HUES48 (cell line): ENCODE data around the gene MACROD2.

ENCODE experiments used
- H3K27ac ChIP-seq: one replicate; pipeline ENCODE4 v1.7.0; 2013; ENCODE audit warnings: low read depth, low read length, inconsistent platforms
- H3K27me3 ChIP-seq: 2 replicates; pipeline ENCODE4 v1.6.1; 2013; ENCODE audit warnings: mild to moderate bottlenecking, low read length; ENCODE audit not compliant: control insufficient read depth, insufficient read depth
- H3K36me3 ChIP-seq: 2 replicates; pipeline ENCODE4 v1.6.1; 2013; ENCODE audit warnings: low read length; ENCODE audit not compliant: control insufficient read depth, insufficient read depth
- H3K4me1 ChIP-seq: 2 replicates; pipeline ENCODE4 v1.6.1; 2013; ENCODE audit warnings: mild to moderate bottlenecking, low read length; ENCODE audit not compliant: control insufficient read depth, insufficient read depth
- H3K4me3 ChIP-seq: 2 replicates; pipeline ENCODE4 v1.5.1; 2013; ENCODE audit warnings: mild to moderate bottlenecking, low read depth, low read length
- H3K9ac ChIP-seq: 2 replicates; pipeline ENCODE4 v1.6.1; 2013; ENCODE audit warnings: mild to moderate bottlenecking, low read depth, low read length, moderate library complexity
- H3K9me3 ChIP-seq: 2 replicates; pipeline ENCODE4 v1.6.1; 2013; ENCODE audit warnings: low read length; ENCODE audit not compliant: control insufficient read depth, insufficient read depth

Gene MACROD2

DNA sequence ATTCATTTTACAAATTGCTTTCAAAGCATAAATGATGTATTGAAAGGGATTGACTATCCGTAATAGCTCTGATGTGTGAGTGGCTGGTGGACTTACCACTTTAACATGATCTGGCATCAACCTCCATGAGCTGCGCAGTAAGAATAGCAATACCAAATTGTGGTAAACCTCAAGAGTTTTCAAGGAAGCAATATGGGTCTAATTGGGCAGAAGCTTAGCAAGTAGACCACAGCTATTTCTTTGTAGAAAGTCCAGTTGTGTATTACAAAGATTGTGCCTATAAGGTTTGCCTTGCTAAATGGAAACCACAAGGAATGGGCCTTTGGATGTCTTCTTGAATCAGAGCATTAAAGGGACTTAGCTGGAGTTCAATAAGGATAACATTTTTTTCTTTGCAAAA lies 1841.3 kb downstream of the MACROD2 start:
- Histone ChIP-seq H3K36me3 (no peaks in the 10 kb centered on the region), H3K27ac (no peak overlapping the region), H3K9me3 (no peaks in the 10 kb centered on the region), H3K4me3 (no peak overlapping the region), H3K4me1 (no peaks in the 10 kb centered on the region), H3K9ac (no peak overlapping the region), H3K27me3 (no peaks in the 10 kb centered on the region)

DNA sequence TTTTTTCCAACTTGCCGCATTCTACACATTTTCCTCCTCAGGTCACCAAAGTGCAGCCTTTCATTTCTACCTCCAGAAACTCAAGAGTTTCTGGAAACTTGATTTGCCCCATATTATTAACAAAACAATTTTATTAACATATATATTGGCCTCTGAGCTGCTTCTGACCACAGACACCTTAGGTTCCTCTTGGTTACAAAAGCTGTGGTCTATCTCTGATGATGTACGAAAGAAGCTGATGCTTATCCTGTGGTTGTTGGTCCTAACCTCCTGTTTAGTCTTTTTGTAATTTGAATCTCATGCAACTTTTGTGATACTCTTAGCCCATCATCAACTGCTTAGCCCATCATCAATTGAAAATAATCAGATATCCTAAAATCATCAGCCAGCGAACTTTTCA lies 1842.2 kb downstream of the MACROD2 start:
- Histone ChIP-seq H3K9me3 (no peaks in the 10 kb centered on the region), H3K27ac (no peak overlapping the region), H3K27me3 (no peaks in the 10 kb centered on the region), H3K4me1 (no peaks in the 10 kb centered on the region), H3K36me3 (no peaks in the 10 kb centered on the region), H3K9ac (no peak overlapping the region), H3K4me3 (no peak overlapping the region)

DNA sequence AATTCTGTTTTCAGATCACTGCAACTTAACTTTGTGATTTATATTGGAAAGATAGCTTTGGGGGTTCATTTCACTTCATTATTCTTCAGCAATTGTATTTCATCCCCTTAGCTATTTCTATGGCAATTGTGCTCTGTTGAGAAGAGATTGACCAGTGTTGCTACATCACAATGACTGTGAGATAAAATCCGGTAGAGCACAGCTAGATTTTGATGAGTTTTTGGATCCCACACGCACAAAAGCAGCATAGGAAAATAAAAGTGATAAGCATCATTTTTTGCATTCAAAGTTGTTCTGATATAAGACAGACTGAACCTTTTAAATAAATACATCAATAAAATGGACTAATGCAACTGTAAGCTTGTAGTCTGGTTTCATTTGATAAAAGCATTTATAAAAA lies 1843.2 kb downstream of the MACROD2 start:
- H3K9me3 ChIP-seq: no peaks in the 10 kb centered on the region
- H3K27ac ChIP-seq: no peak overlapping the region
- no peaks in the 10 kb centered on the region for H3K27me3 ChIP-seq
- no peak overlapping the region for H3K9ac ChIP-seq
- H3K36me3 ChIP-seq: no peaks in the 10 kb centered on the region
- no peaks in the 10 kb centered on the region for H3K4me1 ChIP-seq
- no peak overlapping the region for H3K4me3 ChIP-seq

DNA sequence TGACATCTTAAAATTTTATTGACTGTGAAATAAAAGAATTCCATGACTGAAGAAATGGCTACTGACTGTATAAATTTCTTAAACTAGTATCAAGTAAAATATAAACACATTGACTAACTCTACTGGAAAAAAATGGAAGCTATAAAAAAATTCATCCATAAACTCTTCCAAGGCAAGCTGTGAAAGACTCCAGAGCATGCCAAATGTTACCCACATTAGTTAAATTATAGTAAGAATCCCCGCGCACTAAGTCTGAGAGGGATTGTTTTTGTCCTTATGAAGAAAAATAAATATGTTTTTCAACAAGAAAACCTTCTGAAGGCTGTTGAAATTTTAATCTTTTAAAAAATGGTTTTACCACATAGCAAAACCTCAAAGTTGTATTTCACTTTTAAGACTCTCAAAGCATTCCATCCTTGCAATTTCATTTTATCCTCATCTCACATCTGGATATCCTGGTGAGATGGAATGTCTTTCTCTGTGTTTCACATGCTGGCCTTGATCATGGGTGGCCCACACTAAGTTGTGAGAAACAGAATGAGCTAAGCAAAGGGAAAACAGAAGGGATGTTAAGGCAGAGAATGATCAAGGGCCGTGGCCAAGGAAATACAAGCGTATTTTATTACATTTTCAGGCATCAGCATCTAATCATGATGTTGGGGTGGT lies 1845.5 kb downstream of the MACROD2 start:
- Histone ChIP-seq H3K36me3 (no peaks in the 10 kb centered on the region), H3K4me1 (no peaks in the 10 kb centered on the region), H3K4me3 (no peak overlapping the region), H3K27ac (no peak overlapping the region), H3K9me3 (no peaks in the 10 kb centered on the region), H3K9ac (no peak overlapping the region), H3K27me3 (no peaks in the 10 kb centered on the region)

DNA sequence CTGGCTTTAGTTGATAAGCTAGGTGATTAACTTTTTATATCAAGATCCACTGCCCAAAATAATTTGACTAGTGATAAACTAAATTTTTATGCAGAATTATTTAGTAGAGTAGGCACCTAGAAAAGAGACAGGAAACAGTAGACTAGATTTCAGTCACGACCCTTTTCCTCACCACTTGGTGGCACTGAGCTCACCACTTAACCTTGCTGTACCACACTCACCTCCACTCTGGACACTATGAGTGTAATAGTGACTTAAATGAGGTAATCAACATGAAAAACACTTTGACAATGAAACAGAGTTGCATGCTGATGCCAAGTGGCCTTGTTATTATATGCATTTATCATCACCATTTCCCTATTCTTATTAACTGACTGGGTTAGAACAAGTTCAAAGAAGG lies 1847.6 kb downstream of the MACROD2 start:
- no peaks in the 10 kb centered on the region for H3K36me3 ChIP-seq
- no peak overlapping the region for H3K27ac ChIP-seq
- H3K27me3 ChIP-seq: no peaks in the 10 kb centered on the region
- H3K4me3 ChIP-seq: no peak overlapping the region
- no peaks in the 10 kb centered on the region for H3K9me3 ChIP-seq
- no peaks in the 10 kb centered on the region for H3K4me1 ChIP-seq
- H3K9ac ChIP-seq: no peak overlapping the region

DNA sequence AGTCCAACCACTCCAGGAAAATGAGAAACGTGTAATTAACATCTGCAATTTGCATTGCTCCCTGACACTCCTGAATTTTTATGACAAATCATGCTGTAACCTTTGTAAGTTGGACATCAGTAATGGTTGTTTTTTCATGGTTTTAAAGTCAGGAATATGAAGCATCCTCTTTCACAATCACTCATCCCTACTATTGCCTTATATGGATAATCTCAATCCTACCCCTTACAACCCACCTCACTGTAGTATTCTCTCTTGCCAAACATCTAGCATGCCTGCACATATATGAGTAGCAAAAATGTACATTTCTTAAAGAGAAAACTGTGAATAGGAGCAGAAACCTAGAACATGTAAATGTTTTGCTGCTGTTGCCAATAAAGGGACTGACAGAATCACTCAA lies 1848.5 kb downstream of the MACROD2 start:
- H3K4me1 ChIP-seq: 0 out of 2 replicates have a peak, but pooled peaks cover under 1% of the 10 kb centered on the region
- H3K9me3 ChIP-seq: no peaks in the 10 kb centered on the region
- no peak overlapping the region for H3K27ac ChIP-seq
- H3K27me3 ChIP-seq: no peaks in the 10 kb centered on the region
- H3K9ac ChIP-seq: no peak overlapping the region
- H3K4me3 ChIP-seq: no peak overlapping the region
- H3K36me3 ChIP-seq: no peaks in the 10 kb centered on the region

DNA sequence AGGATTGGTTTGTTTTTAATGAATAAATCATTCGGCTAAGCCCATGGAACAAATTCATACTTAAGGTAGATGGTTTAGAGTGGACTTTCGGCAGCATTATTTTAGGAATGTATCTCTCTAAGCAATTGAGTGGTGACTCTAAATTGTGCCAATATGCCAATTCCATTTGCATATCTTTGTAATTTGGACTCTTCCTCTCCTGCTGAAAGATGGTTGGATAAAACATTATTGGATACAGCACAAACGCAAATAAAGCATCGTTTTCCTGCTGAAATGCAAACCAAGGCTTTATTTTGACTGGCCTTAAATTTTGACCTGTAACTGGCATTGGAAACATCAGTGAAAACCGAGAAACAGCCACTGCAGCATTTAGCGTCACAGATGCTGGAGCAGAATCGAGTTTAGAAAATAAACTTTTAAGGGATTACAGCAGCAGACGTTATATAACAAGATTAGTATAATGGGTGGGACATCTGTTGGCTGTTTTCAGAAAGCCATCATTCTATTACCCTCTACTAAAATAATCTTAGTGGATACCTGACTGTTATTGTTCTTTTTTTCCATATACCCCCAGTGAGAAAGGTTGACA lies 1852.0 kb downstream of the MACROD2 start:
- Histone ChIP-seq H3K27ac (no peak overlapping the region), H3K27me3 (no peaks in the 10 kb centered on the region), H3K4me1 (peaks cover 9% of the 10 kb centered on the region; the same call in 1 of the 2 replicates), H3K36me3 (no peaks in the 10 kb centered on the region), H3K9me3 (no peaks in the 10 kb centered on the region), H3K9ac (no peak overlapping the region), H3K4me3 (no peak overlapping the region)

DNA sequence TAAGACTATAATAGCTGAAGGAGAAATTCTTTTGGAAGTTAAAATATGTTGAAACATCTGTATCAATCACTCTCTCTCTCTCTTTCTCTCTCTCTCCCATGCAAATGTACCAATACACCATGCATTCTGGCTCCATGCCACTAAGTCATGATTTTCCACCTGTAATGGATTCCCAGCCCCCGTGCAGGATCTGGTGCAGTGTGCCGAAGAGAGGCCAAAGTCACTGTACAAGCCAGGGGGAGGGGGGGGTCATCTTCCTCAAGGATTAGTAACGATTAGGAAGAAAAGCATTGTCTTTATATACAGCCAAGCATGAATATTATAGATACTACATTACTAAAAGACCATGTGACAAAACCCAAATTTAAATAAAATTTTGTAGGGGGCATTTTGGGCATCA lies 1852.8 kb downstream of the MACROD2 start:
- no peaks in the 10 kb centered on the region for H3K9me3 ChIP-seq
- H3K27ac ChIP-seq: no peak overlapping the region

DNA sequence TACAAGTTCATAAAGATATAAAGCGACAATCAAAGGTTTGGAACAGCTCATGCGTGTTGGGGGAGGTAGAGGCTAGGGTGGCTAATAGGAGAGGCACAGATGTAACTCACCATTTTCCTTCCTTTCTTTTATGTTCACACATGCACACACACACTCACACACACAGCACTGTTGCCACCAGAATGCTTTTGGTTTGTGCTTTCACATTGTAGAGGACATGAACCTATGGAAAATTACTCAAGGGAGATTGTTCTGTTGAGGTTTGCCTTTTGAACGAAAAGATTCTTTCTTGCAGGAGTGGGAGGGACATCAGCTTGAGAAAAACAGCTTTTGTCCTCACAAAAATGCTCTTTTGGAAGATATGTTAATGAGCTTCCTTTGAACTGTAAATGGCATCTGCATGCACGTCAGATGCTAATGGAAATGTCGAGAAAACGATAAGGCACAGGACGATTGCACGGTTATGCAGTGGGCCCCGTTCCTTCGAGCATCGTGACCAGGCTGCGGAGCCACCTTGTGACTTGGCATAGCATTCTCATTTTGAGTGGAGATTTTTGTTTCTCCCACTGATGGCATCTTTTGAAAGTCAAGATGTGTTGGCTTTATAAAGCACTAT lies 1853.8 kb downstream of the MACROD2 start:
- Histone ChIP-seq H3K4me3 (no peak overlapping the region), H3K27me3 (no peaks in the 10 kb centered on the region), H3K36me3 (no peaks in the 10 kb centered on the region), H3K9ac (no peak overlapping the region), H3K27ac (no peak overlapping the region), H3K9me3 (no peaks in the 10 kb centered on the region), H3K4me1 (peaks cover 9% of the 10 kb centered on the region; the same call in 1 of the 2 replicates)

More for the DNA sequence above, 1852.8 kb downstream of the MACROD2 start:
- no peak overlapping the region for H3K9ac ChIP-seq
- H3K36me3 ChIP-seq: no peaks in the 10 kb centered on the region
- H3K4me1 ChIP-seq: peaks cover 9% of the 10 kb centered on the region; the same call in 1 of the 2 replicates
- no peaks in the 10 kb centered on the region for H3K27me3 ChIP-seq
- no peak overlapping the region for H3K4me3 ChIP-seq

DNA sequence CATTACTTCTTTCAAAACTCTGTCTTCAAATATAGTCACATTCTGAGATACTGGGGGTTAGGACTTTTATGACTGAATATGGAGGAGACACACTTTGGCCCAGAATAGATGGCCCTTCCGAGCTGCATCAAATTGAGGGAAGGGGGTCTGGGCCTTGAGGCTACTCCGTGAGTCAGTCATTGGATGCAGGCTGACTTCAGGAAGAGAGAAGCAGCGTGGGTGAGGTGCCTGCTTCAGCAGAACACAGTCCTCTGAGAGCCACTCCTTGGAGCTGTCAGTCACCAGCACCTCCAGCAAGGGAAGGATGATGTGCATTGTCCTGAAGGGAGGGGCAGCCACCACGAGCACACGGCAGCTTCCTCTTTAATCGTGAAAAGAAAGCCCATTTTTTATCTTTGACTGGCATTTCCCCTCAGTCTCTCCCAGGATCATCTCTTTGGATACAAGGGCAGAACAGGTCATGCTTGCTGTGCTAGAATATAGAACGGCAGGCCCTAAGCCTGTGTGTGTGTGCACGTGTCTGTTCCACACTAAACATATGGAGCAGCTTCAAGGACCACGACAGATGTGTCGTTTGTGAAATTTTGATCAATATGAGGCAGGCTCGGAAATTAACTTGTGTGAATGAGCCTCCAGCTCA lies 1856.4 kb downstream of the MACROD2 start:
- no peaks in the 10 kb centered on the region for H3K9me3 ChIP-seq
- H3K4me3 ChIP-seq: no peak overlapping the region
- H3K9ac ChIP-seq: no peak overlapping the region
- peaks cover 9% of the 10 kb centered on the region; the same call in 1 of the 2 replicates for H3K4me1 ChIP-seq
- no peaks in the 10 kb centered on the region for H3K27me3 ChIP-seq
- no peak overlapping the region for H3K27ac ChIP-seq
- no peaks in the 10 kb centered on the region for H3K36me3 ChIP-seq

DNA sequence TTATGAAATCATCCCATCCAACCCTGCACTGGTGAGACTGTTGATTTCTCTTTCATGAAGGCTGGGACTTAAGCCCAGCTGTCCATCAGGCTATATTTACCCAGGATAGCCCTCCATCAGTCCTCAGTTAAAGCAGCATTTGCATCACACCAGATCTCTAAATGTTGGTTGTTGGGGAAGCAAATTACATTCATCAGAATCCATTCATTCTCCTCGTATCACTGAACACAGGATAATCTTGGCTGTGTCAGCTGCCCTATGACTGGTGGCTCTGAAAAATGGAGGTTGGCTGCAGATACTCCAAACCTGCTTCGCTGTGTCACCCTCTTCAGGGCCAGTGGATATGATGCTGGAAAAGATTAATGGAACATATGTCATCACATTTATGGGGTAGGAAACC lies 1859.6 kb downstream of the MACROD2 start:
- Histone ChIP-seq H3K9ac (no peak overlapping the region), H3K9me3 (no peaks in the 10 kb centered on the region), H3K4me1 (no peaks in the 10 kb centered on the region)

More for the DNA sequence above, 1859.6 kb downstream of the MACROD2 start:
- H3K36me3 ChIP-seq: no peaks in the 10 kb centered on the region
- no peak overlapping the region for H3K27ac ChIP-seq
- no peaks in the 10 kb centered on the region for H3K27me3 ChIP-seq
- H3K4me3 ChIP-seq: no peak overlapping the region
